GM12875 (cell line): Measurements from ENCODE around the gene GTSE1.

Experiments used
- H3K4me3 ChIP-seq: one replicate; pipeline ENCODE4 v1.5.1; 2011; ENCODE audit warnings: low read depth, low read length, control low read depth
- CTCF ChIP-seq: IDR thresholded peaks from 2 replicates; pipeline ENCODE4 v1.5.1; 2011; ENCODE audit warnings: low read depth, mild to moderate bottlenecking, control low read depth, inconsistent platforms, low read length, moderate library complexity, borderline replicate concordance; ENCODE audit not compliant: insufficient read depth

The GTSE1 gene

DNA sequence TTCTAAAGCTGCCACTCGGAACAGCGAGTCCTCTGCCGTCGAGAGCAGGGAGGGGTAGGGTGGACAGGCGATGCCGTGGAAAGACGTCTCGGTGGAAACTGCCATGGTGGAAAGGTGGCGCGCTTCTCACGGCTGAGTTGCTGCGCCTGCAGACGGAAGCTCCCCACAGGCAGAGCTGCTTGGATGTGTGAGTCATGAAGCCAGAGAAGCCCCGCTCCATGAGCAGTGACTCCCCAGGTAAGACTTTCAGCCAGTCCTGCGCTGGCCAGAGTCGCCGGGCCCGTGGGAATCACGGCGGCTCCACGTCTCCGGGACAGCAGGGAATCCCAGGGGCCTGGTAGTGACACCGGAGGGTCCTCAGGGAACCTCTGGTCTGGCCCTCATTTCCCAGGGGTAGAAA lies 34.8 kb downstream of the GTSE1 start:
- no peak overlapping the region for H3K4me3 ChIP-seq
- no peak for TF ChIP-seq CTCF

DNA sequence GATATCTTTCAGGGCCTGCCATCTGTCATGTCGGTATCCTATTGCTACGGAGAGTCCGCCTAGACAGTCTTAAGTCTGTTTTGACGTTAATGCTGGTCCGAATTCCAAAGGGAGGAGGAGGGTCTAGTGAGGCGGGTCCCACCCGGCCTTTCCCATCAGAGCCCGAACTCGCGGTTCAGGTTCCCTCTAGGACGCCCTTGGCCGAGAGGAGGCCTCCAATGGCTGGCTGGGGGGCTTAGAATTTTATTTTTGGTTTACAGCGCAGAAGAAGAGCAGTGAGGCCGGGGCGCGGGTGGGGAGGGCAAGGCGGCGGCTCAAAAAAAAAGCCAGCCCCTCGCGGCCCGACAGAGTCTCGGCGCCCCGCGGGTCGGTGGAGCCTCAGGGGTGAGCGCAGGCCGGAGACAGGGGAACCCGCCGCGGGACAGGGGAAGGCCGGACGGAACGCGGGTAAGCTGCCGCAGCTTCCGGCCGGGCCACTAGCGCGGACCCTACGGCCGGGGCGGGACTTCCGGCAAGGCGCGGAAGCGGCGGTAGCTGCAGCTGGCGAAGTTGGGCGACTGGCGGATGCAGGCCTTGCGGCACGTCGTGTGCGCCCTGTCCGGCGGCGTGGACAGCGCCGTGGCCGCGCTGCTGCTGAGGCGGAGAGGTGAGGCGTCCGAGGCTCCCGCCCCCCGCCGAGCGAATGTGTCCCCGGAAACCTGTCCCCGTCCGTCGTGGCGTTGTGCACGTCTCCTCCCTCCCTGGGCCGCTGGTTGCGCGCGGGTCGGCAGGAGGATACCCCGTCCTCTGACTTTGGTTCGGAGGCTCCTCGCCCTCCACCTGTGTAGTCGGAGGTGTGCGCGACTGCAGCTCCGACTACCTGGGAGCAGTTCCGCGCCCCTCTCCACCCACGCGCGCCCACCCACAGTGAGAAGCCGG lies 38.8 kb downstream of the GTSE1 start, which contains the start of gene TRMU:
Gene TRMU, plus strand, starts transcription at position 514 of the 918 bp plus-strand sequence. Its CDS starts 51 bp downstream, at position 565.
- TF ChIP-seq CTCF, result no peak
- peak within 1 kb of the TSS; percentile 95 for H3K4me3 ChIP-seq

- TF ChIP-seq CTCF, result no peak
- peak overlapping the region; percentile 95 for H3K4me3 ChIP-seq
Measured at GRCh38 chr22:46336119-46337078, 39.7 kb downstream of the GTSE1 start.

- no peak for TF ChIP-seq CTCF
- H3K4me3 ChIP-seq, result no peak overlapping the region
Measured at GRCh38 chr22:46337870-46338269, 41.2 kb downstream of the GTSE1 start.

- no peak overlapping the region for H3K4me3 ChIP-seq
- no peak for TF ChIP-seq CTCF
Measured at GRCh38 chr22:46338636-46339035, 42.0 kb downstream of the GTSE1 start.

DNA sequence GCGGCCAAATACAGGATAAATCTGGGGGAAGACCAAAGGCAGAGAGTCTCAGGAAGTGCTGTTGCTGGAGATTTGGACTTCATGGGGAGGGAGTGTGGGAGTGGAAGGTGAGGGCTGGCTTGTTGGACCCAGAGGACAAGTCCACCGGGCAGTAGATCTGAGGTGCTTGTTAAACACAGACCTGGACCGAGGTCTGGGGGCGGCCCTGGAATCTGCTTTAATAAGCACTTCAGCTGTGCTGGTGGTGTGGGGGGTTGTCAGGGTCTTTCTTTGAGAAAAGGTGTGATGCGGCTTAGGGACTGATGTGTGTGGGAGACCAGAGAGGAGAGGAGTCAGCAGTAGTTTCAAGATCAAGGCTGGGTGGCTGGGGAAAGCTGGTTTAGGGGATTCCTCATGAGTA lies 43.3 kb downstream of the GTSE1 start:
- no peak for TF ChIP-seq CTCF

GRCh38 chr22:46340676-46341075 lies 44.0 kb downstream of the GTSE1 start:
- no peak for TF ChIP-seq CTCF
- H3K4me3 ChIP-seq, result no peak overlapping the region

More for the DNA sequence above, 43.3 kb downstream of the GTSE1 start:
- H3K4me3 ChIP-seq, result no peak overlapping the region
